GM23338 (cell line): ENCODE measurements around the gene CIT. TPM values are rescaled to one million over a fixed set of nuclear protein-coding genes. Genes with fewer than 3 reads are reported as not detected.

Experiments used
- ATAC-seq: fragments of 200-7000 bp; cut with Tn5 transposase; 3 replicates; pipeline ENCODE4 v1.9.1; 2020
- DNase-seq: peaks from one replicate; pipeline ENCODE4 v3.0.0-alpha.2; 2015; ENCODE audit warnings: low spot score
- H2AFZ ChIP-seq: fragments of 200-600 bp; sonication (generic); 2 replicates; pipeline ENCODE4 v1.8.0; 2016; ENCODE audit warnings: antibody characterized with exemption, mild to moderate bottlenecking, moderate library complexity
- H3F3A ChIP-seq: fragments of 200-600 bp; sonication (generic); replicated peaks from 2 replicates; pipeline ENCODE4 v1.8.0; 2017; ENCODE audit warnings: antibody characterized with exemption, mixed run types, low read depth
- H3K27ac ChIP-seq: fragments of 200-600 bp; sonication (generic); 2 replicates; pipeline ENCODE4 v1.6.1; 2016; ENCODE audit warnings: low read depth
- H3K27me3 ChIP-seq: fragments of 200-600 bp; sonication (generic); 2 replicates; pipeline ENCODE4 v1.8.0; 2016; ENCODE audit warnings: mild to moderate bottlenecking, mixed run types, moderate library complexity; ENCODE audit not compliant: insufficient read depth
- H3K36me3 ChIP-seq: fragments of 200-600 bp; sonication (generic); 2 replicates; pipeline ENCODE4 v1.8.0; 2016; ENCODE audit warnings: mild to moderate bottlenecking; ENCODE audit not compliant: insufficient read depth
- H3K4me1 ChIP-seq: fragments of 200-600 bp; sonication (generic); 2 replicates; pipeline ENCODE4 v1.8.0; 2016; ENCODE audit warnings: mild to moderate bottlenecking, moderate library complexity; ENCODE audit not compliant: insufficient read depth
- H3K4me2 ChIP-seq: fragments of 200-600 bp; sonication (generic); 2 replicates; pipeline ENCODE4 v1.7.1; 2017; ENCODE audit warnings: mixed run types
- H3K4me3 ChIP-seq: fragments of 200-600 bp; sonication (generic); 2 replicates; pipeline ENCODE4 v1.6.1; 2016; ENCODE audit warnings: mixed run types
- H3K79me2 ChIP-seq: fragments of 200-600 bp; sonication (generic); replicated peaks from 2 replicates; pipeline ENCODE4 v1.8.0; 2017; ENCODE audit warnings: mild to moderate bottlenecking; ENCODE audit not compliant: insufficient read depth
- H3K9me2 ChIP-seq: fragments of 200-600 bp; sonication (generic); 2 replicates; pipeline ENCODE4 v1.8.0; 2017; ENCODE audit not compliant: insufficient read depth
- H4K20me1 ChIP-seq: fragments of 200-600 bp; sonication (generic); replicated peaks from 2 replicates; pipeline ENCODE4 v1.8.0; 2017; ENCODE audit warnings: mild to moderate bottlenecking; ENCODE audit not compliant: insufficient read depth
- H3K27ac Mint-ChIP-seq: 2 replicates; pipeline ENCODE4 v1.8.0; 2020; ENCODE audit warnings: inconsistent platforms, mild to moderate bottlenecking, moderate library complexity, mixed read lengths
- H3K27me3 Mint-ChIP-seq: 3 replicates; pipeline ENCODE4 v1.8.0; 2022; ENCODE audit warnings: low read depth, mild to moderate bottlenecking, moderate library complexity, mixed read lengths, inconsistent platforms; ENCODE audit not compliant: insufficient read depth, poor library complexity
- H3K36me3 Mint-ChIP-seq: 3 replicates; pipeline ENCODE4 v1.8.0; 2021; ENCODE audit warnings: low read depth, mild to moderate bottlenecking, inconsistent platforms, moderate library complexity, mixed read lengths
- H3K4me1 Mint-ChIP-seq: 3 replicates; pipeline ENCODE4 v1.8.0; 2020; ENCODE audit warnings: mild to moderate bottlenecking, inconsistent platforms, mixed read lengths
- H3K4me3 Mint-ChIP-seq: 3 replicates; pipeline ENCODE4 v1.8.0; 2021; ENCODE audit warnings: moderate library complexity, mild to moderate bottlenecking, inconsistent platforms, mixed read lengths
- H3K9me3 Mint-ChIP-seq: 3 replicates; pipeline ENCODE4 v1.8.0; 2020; ENCODE audit warnings: moderate library complexity, mild to moderate bottlenecking, inconsistent platforms, mixed read lengths
- CREB1 ChIP-seq: fragments of 250-450 bp; sonication (Bioruptor Pico); IDR thresholded peaks from 2 replicates; pipeline ENCODE4 v1.5.0; 2020; ENCODE audit warnings: low read depth, mild to moderate bottlenecking, moderate library complexity
- CTCF ChIP-seq, 2 experiments: fragments of 200-600 bp in 1 of 2; sonication (generic) in 1 of 2; conservative IDR thresholded peaks; 2 replicates each; pipeline versions ENCODE4 v1.5.1 to v1.6.1; 2016 to 2017; ENCODE audit warnings: antibody characterized with exemption in 2 of 2, low read depth in 2 of 2, mild to moderate bottlenecking in 2 of 2, moderate library complexity in 1 of 2
- ETS1 ChIP-seq: IDR thresholded peaks from 2 replicates; pipeline ENCODE4 v1.6.1; 2016; ENCODE audit warnings: antibody characterized with exemption
- EZH2 ChIP-seq: fragments of 200-600 bp; sonication (generic); IDR thresholded peaks from one replicate; pipeline ENCODE4 v1.8.0; 2017; ENCODE audit warnings: antibody characterized with exemption, mild to moderate bottlenecking, low read depth; ENCODE audit not compliant: unreplicated experiment
- EZH2phosphoT487 ChIP-seq: fragments of 200-600 bp; sonication (generic); IDR thresholded peaks from one replicate; pipeline ENCODE4 v1.8.1; 2018; ENCODE audit warnings: antibody characterized with exemption; ENCODE audit not compliant: unreplicated experiment
- JUNB ChIP-seq: IDR thresholded peaks from one replicate; pipeline ENCODE4 v1.6.1; 2016; ENCODE audit warnings: antibody characterized with exemption; ENCODE audit not compliant: unreplicated experiment
- NANOG ChIP-seq: IDR thresholded peaks from 2 replicates; pipeline ENCODE4 v1.6.1; 2016; ENCODE audit warnings: antibody characterized with exemption, borderline replicate concordance
- POLR2AphosphoS5 ChIP-seq: IDR thresholded peaks from 2 replicates; pipeline ENCODE4 v1.6.1; 2016; ENCODE audit warnings: antibody characterized with exemption, low read depth
- REST ChIP-seq: IDR thresholded peaks from one replicate; pipeline ENCODE4 v1.6.1; 2018; ENCODE audit warnings: antibody characterized with exemption; ENCODE audit not compliant: unreplicated experiment
- STAT1 ChIP-seq: IDR thresholded peaks from one replicate; pipeline ENCODE4 v1.6.1; 2016; ENCODE audit warnings: antibody characterized with exemption; ENCODE audit not compliant: unreplicated experiment
- ZNF114 ChIP-seq: fragments of 250-450 bp; sonication (Bioruptor Pico); IDR thresholded peaks from 2 replicates; pipeline ENCODE4 v1.5.0; 2020; ENCODE audit warnings: mild to moderate bottlenecking, moderate library complexity
- ZNF331 ChIP-seq: fragments of 250-450 bp; sonication (Bioruptor Pico); IDR thresholded peaks from 2 replicates; pipeline ENCODE4 v1.5.0; 2020; ENCODE audit warnings: low read depth, mild to moderate bottlenecking, moderate library complexity
- ZNF462 ChIP-seq: fragments of 250-450 bp; sonication (Bioruptor Pico); IDR thresholded peaks from 2 replicates; pipeline ENCODE4 v1.5.0; 2020; ENCODE audit warnings: mild to moderate bottlenecking, moderate library complexity
- polyA plus RNA-seq: library from polyadenylated mRNA; unstranded; fragments of >200 nt; fragmentation: Nextera tagmentation; extraction: Ambion mirVana; gene quantifications from 2 replicates; pipeline ENCODE4 v1.2.1, GENCODE V29; 2016
- total RNA-seq: library from RNA; depleted of rRNA; stranded (reverse); fragments of >200 nt; shearing (Covaris generic); gene quantifications from 2 replicates; pipeline ENCODE4 v1.2.3, GENCODE V29; 2014

CIT gene
- total and polyA plus RNA-seq, 2 experiments from 2014 or later = 9.7 to 47.8 TPM

GRCh38 chr12:119857041-119857591 lies 20.0 kb downstream of the CIT start:
- Mint-ChIP-seq H3K9me3 (no peaks in the 10 kb centered on the region), H3K4me3 (no peak overlapping the region), H3K27ac (no peak overlapping the region), H3K36me3 (peaks cover 51% of the 10 kb centered on the region), H3K4me1 (no peaks in the 10 kb centered on the region), H3K27me3 (peaks cover 5% of the 10 kb centered on the region)
- no peaks in the 10 kb centered on the region for H3K4me1 ChIP-seq
- H3K27ac ChIP-seq = no peak overlapping the region
- H3K4me3 ChIP-seq = no peak overlapping the region
- no peaks in the 10 kb centered on the region for H3K9me2 ChIP-seq
- H4K20me1 ChIP-seq = peaks cover 17% of the 10 kb centered on the region; the same call in 1 of the 2 replicates
- H3K27me3 ChIP-seq = no peaks in the 10 kb centered on the region
- H3K4me2 ChIP-seq = no peak overlapping the region
- H2AFZ ChIP-seq = no peak overlapping the region
- no peak for ATAC-seq
- no peaks in the 10 kb centered on the region for H3F3A ChIP-seq
- no peak for DNase-seq
- TF ChIP-seq REST = no peak
- TF ChIP-seq NANOG = no peak
- no peak for TF ChIP-seq JUNB
- no peak for TF ChIP-seq STAT1
- no peak for TF ChIP-seq EZH2phosphoT487
- TF ChIP-seq ZNF114 (CRISPR knock-in tag) = no peak
- TF ChIP-seq ETS1 = no peak
- TF ChIP-seq ZNF331 = no peak
- TF ChIP-seq ZNF462 = no peak
- TF ChIP-seq EZH2 = no peak
- no peak for TF ChIP-seq CTCF (conservative IDR thresholded peaks at IDR 0.05; ENCODE audit: low read depth in 2 of 2)
- no peak for TF ChIP-seq CREB1
- TF ChIP-seq POLR2AphosphoS5 = no peak
- peaks cover 10% of the 10 kb centered on the region for H3K36me3 ChIP-seq
- H3K79me2 ChIP-seq = peaks cover 22% of the 10 kb centered on the region
